ENCODE measurements around the gene PLPP4. TPM values are rescaled to one million over a fixed set of nuclear protein-coding genes. Genes with fewer than 3 reads are reported as not detected.

Gene PLPP4
- total and polyA plus RNA-seq, 11 donors, result 0.29 TPM; not detected in 10

GRCh38 chr10:120632047-120632446, 175.0 kb downstream of the PLPP4 start:
- WGBS, 4 donors, result 63 to 76% (median 67%) methylated on average over 1 of the region's 1 CpG

GRCh38 chr10:120632942-120633341, 175.9 kb downstream of the PLPP4 start:
- ATAC-seq (no peak), DNase-seq (no peak)
- TF ChIP-seq CTCF (IDR thresholded peaks at IDR 0.05), result no peak
- TF ChIP-seq POLR2A (IDR thresholded peaks at IDR 0.05), result no peak
- no peak overlapping the region for H3K27ac ChIP-seq
- intact Hi-C loops (cut with DNase I), result no loop called here
- no peaks in the 10 kb centered on the region for H3K4me1 ChIP-seq
- peaks cover 0 to 7% (median 0%) of the 10 kb centered on the region in 9 donors for H3K27me3 ChIP-seq
- H3K36me3 ChIP-seq, result no peaks in the 10 kb centered on the region
- WGBS, 4 donors, result 55 to 71% (median 59%) methylated on average over 3 of the region's 3 CpGs
- no peak overlapping the region for H3K4me3 ChIP-seq
- H3K9me3 ChIP-seq, result peaks cover 0 to 14% (median 0%) of the 10 kb centered on the region in 12 donors

More at GRCh38 chr10:120632047-120632446, 175.0 kb downstream of the PLPP4 start:
- no peak for DNase-seq
- peaks cover 0 to 7% (median 0%) of the 10 kb centered on the region in 9 donors for H3K27me3 ChIP-seq
- H3K4me3 ChIP-seq, result no peak overlapping the region
- intact Hi-C loops (cut with DNase I), result no loop called here
- no peak for TF ChIP-seq CTCF (IDR thresholded peaks at IDR 0.05)
- TF ChIP-seq POLR2A (IDR thresholded peaks at IDR 0.05), result no peak
- H3K36me3 ChIP-seq, result no peaks in the 10 kb centered on the region
- peaks cover 0 to 14% (median 0%) of the 10 kb centered on the region in 12 donors for H3K9me3 ChIP-seq
- H3K4me1 ChIP-seq, result no peaks in the 10 kb centered on the region
- no peak overlapping the region for H3K27ac ChIP-seq
- no peak for ATAC-seq

GRCh38 chr10:120634659-120635058, 177.6 kb downstream of the PLPP4 start:
- intact Hi-C loops (cut with DNase I), result no loop called here
- TF ChIP-seq POLR2A (IDR thresholded peaks at IDR 0.05), result no peak
- DNase-seq (no peak), ATAC-seq (no peak)
- Histone ChIP-seq H3K27me3 (peaks cover 0 to 7% (median 0%) of the 10 kb centered on the region in 9 donors), H3K4me3 (no peak overlapping the region), H3K4me1 (no peaks in the 10 kb centered on the region), H3K36me3 (no peaks in the 10 kb centered on the region), H3K27ac (no peak overlapping the region), H3K9me3 (peaks cover 0 to 9% (median 0%) of the 10 kb centered on the region in 12 donors)
- whole genome bisulfite sequencing, 4 donors, result 73 to 76% (median 75%) methylated on average over 12 of the region's 12 CpGs
